Ishikawa (cell line): ENCODE measurements around the gene ATP2C1.

ENCODE experiments used
- CEBPB ChIP-seq: IDR thresholded peaks from 2 replicates; pipeline ENCODE4 v1.6.1; 2012
- CREB1 ChIP-seq: IDR thresholded peaks from 2 replicates; pipeline ENCODE4 v1.6.1; 2012; ENCODE audit warnings: low read depth
- EP300 ChIP-seq: IDR thresholded peaks from 2 replicates; pipeline ENCODE4 v1.6.1; 2012; ENCODE audit warnings: borderline replicate concordance
- NFIC ChIP-seq: IDR thresholded peaks from 2 replicates; pipeline ENCODE4 v1.6.1; 2012
- RAD21 ChIP-seq: IDR thresholded peaks from 2 replicates; pipeline ENCODE4 v1.6.1; 2012; ENCODE audit warnings: low read depth
- TAF1 ChIP-seq: IDR thresholded peaks from 2 replicates; pipeline ENCODE4 v1.6.1; 2012; ENCODE audit warnings: low read depth, mild to moderate bottlenecking
- TCF12 ChIP-seq: IDR thresholded peaks from 2 replicates; pipeline ENCODE4 v1.6.1; 2012; ENCODE audit warnings: low read depth
- TEAD4 ChIP-seq: IDR thresholded peaks from 2 replicates; pipeline ENCODE4 v1.6.1; 2012
- YY1 ChIP-seq: IDR thresholded peaks from 2 replicates; pipeline ENCODE4 v1.6.1; 2012; ENCODE audit warnings: low read depth
- TF ChIP-seq, protein P1 (sequence below): IDR thresholded peaks from 2 replicates; pipeline ENCODE4 v1.6.1; 2012
- TF ChIP-seq, protein P2 (sequence below): IDR thresholded peaks from 2 replicates; pipeline ENCODE4 v1.6.1; 2012; ENCODE audit warnings: low read depth, mild to moderate bottlenecking
- TF ChIP-seq, protein P3 (sequence below): IDR thresholded peaks from 2 replicates; pipeline ENCODE4 v1.6.1; 2012

DNA sequence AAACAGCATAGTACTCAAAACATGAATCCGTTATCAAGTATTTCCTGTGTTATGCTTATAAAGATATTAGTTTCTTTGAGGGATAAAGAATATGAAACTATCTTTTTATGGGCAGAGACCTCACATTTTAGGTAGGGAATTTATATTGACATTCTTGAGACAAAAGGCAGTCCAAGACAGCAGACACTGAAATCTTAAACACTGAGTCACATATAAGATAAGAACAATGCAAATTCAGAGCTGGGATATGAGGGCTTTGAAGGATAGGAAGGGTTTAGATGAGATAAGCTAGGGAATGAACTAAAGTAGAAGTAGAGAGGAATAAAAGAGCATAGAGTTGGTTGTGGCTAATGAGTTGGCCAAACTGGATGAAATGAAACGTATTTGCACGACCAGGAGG, 74.3 kb downstream of the ATP2C1 start:
- no peak for TF ChIP-seq CREB1
- TF ChIP-seq YY1 = no peak
- TF ChIP-seq CEBPB = no peak
- TF ChIP-seq TCF12 = no peak
- no peak for TF ChIP-seq NFIC
- no peak for TF ChIP-seq EP300
- TF ChIP-seq TAF1 = no peak
- TF ChIP-seq, protein P1, sequence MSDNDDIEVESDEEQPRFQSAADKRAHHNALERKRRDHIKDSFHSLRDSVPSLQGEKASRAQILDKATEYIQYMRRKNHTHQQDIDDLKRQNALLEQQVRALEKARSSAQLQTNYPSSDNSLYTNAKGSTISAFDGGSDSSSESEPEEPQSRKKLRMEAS = no peak
- TF ChIP-seq, protein P2, sequence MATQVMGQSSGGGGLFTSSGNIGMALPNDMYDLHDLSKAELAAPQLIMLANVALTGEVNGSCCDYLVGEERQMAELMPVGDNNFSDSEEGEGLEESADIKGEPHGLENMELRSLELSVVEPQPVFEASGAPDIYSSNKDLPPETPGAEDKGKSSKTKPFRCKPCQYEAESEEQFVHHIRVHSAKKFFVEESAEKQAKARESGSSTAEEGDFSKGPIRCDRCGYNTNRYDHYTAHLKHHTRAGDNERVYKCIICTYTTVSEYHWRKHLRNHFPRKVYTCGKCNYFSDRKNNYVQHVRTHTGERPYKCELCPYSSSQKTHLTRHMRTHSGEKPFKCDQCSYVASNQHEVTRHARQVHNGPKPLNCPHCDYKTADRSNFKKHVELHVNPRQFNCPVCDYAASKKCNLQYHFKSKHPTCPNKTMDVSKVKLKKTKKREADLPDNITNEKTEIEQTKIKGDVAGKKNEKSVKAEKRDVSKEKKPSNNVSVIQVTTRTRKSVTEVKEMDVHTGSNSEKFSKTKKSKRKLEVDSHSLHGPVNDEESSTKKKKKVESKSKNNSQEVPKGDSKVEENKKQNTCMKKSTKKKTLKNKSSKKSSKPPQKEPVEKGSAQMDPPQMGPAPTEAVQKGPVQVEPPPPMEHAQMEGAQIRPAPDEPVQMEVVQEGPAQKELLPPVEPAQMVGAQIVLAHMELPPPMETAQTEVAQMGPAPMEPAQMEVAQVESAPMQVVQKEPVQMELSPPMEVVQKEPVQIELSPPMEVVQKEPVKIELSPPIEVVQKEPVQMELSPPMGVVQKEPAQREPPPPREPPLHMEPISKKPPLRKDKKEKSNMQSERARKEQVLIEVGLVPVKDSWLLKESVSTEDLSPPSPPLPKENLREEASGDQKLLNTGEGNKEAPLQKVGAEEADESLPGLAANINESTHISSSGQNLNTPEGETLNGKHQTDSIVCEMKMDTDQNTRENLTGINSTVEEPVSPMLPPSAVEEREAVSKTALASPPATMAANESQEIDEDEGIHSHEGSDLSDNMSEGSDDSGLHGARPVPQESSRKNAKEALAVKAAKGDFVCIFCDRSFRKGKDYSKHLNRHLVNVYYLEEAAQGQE = no peak
- TF ChIP-seq, protein P3, sequence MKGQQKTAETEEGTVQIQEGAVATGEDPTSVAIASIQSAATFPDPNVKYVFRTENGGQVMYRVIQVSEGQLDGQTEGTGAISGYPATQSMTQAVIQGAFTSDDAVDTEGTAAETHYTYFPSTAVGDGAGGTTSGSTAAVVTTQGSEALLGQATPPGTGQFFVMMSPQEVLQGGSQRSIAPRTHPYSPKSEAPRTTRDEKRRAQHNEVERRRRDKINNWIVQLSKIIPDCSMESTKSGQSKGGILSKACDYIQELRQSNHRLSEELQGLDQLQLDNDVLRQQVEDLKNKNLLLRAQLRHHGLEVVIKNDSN = no peak
- TF ChIP-seq TEAD4 = no peak
- no peak for TF ChIP-seq RAD21
